ENCODE measurements around the gene CHPT1.
A peak's percentile ranks its signal among the peaks of the same experiment; 100 is the strongest.

The CHPT1 gene

DNA sequence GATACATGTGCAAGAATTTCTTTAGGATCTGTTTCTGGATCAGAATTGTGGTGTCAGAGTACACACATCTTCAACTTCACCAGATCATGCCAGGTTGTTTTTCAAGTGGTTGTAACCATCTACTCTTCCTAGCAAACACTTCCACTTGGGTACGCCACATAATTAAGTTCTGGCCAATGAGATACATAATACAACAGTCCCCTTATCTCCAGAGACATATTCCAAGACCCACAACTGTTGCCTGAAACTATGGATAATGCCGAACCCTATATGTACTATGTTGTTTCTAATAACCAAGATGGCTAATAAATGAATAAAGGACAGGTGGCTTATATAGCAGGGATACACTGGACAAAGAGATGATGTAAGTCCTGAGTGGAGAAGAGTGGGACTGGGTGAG is 2.5 kb upstream of the CHPT1 start:
- no peak for DNase-seq (ENCODE audit: low read depth)
- H3K4me3 ChIP-seq (ENCODE audit: low read length), result no peak overlapping the region
- TF ChIP-seq CTCF (IDR thresholded peaks at IDR 0.05; ENCODE audit: insufficient read depth, low read depth, low read length, missing control alignments), result no peak

GRCh38 chr12:101695706-101696105 is 1.7 kb upstream of the CHPT1 start:
- DNase-seq (ENCODE audit: low read depth), result peak; percentile 75
- H3K4me3 ChIP-seq (ENCODE audit: low read length), result no peak overlapping the region
- TF ChIP-seq CTCF (IDR thresholded peaks at IDR 0.05; ENCODE audit: insufficient read depth, low read depth, low read length, missing control alignments), result no peak

DNA sequence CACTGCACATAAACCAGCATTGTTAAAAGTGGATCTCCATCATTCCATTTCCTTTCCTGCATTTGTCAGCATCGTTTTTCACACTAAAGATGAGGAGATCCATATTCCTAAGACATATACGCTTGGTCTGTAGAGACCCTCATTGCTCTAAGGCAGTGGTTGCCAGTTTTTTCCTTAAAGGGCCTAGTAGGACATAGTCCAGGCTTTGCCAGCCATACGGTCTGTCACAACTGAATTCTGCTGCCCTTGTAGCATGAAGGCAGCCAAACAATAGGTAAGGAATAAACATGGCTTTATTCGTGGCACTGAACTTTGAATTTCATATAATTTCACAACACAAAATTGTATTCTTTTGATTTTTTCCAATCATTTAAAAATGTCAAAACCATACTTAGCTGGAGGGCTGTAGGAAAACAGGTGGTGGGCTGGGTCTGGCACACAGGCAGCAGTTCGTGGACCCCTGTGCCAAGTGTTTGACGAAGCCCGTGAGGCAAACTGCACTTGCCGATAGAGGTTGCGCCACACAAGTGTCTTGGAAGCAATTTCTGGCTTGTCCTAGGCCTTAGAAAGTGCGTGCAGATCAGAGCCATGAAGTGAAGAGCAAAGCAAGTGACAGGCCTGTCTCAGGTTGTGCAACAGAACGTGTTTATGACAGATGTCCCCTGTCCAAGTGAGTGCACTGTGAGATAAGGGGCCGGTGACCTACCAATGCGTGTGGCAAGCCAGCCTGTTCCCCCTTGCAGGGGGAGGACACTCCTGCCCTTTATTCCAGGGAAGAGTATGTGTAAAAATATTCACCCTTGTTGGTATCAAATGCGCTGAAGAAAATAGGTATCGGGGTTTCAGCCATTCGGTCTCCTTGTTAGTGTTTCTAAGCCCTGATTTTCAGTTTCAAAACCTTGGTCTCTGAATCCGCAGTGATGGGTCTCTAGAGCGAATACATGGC is 916 bp upstream of the CHPT1 start:
- TF ChIP-seq CTCF (IDR thresholded peaks at IDR 0.05; ENCODE audit: insufficient read depth, low read depth, low read length, missing control alignments), result no peak
- no peak for DNase-seq (ENCODE audit: low read depth)
- peak overlapping the region; percentile 62 for H3K4me3 ChIP-seq (ENCODE audit: low read length)

DNA sequence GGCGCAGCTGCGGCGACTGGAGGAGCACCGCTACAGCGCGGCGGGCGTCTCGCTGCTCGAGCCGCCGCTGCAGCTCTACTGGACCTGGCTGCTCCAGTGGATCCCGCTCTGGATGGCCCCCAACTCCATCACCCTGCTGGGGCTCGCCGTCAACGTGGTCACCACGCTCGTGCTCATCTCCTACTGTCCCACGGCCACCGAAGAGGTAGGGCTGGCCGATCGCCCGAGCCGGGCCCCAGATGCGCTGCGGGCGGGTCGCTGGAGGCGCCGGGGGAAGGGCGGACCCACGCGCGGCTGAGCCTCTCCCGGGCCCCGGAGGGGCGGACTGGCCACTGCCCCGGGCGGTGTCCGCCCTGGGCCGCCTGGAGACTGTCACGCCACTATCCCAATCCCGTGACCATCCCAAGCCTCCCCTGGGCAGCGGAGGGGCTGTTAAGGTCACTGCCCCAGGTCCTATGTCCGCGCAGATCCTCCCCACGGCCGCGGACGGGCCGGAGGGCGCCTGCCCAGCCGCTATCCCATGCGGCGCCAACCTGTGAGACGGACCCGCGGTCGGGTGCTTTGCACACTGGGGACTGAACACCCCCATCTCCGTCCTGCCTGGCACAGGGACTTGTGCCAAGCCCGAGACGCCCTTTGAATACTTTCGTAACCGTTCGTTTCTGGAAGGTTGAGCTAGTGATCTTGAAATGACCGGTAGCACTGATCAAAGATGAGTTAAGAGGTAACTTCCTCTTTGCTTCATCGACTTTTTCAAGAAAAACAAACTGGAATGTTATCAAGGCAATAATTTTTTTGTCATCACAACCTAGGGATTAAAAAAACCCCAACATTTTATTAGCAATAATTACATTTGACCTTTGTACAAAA is 725 bp downstream of the CHPT1 start:
- peak overlapping the region; percentile 62 for H3K4me3 ChIP-seq (ENCODE audit: low read length)
- peak; percentile 40 for DNase-seq (ENCODE audit: low read depth)
- peak; percentile 2 for TF ChIP-seq CTCF (IDR thresholded peaks at IDR 0.05; ENCODE audit: insufficient read depth, low read depth, low read length, missing control alignments)

DNA sequence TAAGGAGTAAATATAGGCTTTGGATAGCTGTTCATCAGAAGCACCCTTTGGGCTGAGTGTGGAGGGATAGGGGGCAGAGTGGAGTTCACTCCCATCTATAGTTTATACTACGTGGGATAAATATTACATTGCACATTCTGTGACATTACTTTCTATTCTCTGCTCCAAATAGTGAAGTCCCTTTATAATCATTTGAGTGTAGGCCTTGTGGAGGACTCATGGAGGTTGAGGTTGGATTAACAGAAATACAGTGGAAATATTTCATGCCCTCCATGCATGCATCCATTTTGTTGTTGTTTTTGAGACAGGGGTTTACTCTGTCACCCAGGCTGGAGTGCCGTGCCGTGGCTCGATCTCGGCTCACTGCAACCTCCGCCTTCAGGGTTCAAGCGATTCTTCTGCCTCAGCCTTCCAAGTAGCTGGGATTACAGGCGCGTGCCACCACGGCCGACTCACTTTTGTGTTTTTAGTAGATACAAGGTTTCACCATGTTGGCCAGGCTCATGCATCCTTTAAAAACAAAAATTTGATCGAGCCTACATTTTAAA is 1.4 kb downstream of the CHPT1 start:
- peak; percentile 0 for TF ChIP-seq CTCF (IDR thresholded peaks at IDR 0.05; ENCODE audit: insufficient read depth, low read depth, low read length, missing control alignments)
- no peak for DNase-seq (ENCODE audit: low read depth)
- peak overlapping the region; percentile 62 for H3K4me3 ChIP-seq (ENCODE audit: low read length)

- no peak for DNase-seq (ENCODE audit: low read depth)
- H3K4me3 ChIP-seq (ENCODE audit: low read length), result no peak overlapping the region
- TF ChIP-seq CTCF (IDR thresholded peaks at IDR 0.05; ENCODE audit: insufficient read depth, low read depth, low read length, missing control alignments), result no peak
These were observed 2.9 kb downstream of the CHPT1 start for GRCh38 chr12:101700299-101700820.
